Epithelial cell of prostate (primary cell): ENCODE measurements around the gene CISH.

Experiments
- DNase-seq: peaks from one replicate; pipeline ENCODE4 v3.0.0-alpha.2; 2011; ENCODE audit warnings: low read depth, low spot score
- H3K27ac ChIP-seq: fragments of 450-650 bp; 2 replicates; pipeline ENCODE4 v1.5.1; 2017; ENCODE audit warnings: mild to moderate bottlenecking

CISH gene, protein sequence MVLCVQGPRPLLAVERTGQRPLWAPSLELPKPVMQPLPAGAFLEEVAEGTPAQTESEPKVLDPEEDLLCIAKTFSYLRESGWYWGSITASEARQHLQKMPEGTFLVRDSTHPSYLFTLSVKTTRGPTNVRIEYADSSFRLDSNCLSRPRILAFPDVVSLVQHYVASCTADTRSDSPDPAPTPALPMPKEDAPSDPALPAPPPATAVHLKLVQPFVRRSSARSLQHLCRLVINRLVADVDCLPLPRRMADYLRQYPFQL

GRCh38 chr3:50611464-50612233 lies at the start of gene CISH:
CISH (minus strand) TSS chr3:50611774; CDS start chr3:50611650, 124 bp downstream.
- H3K27ac ChIP-seq = peak within 1 kb of the TSS; percentile 34
- no peak for DNase-seq

GRCh38 chr3:50660386-50660785 lies 48.8 kb upstream of the CISH start:
- DNase-seq = no peak

DNA sequence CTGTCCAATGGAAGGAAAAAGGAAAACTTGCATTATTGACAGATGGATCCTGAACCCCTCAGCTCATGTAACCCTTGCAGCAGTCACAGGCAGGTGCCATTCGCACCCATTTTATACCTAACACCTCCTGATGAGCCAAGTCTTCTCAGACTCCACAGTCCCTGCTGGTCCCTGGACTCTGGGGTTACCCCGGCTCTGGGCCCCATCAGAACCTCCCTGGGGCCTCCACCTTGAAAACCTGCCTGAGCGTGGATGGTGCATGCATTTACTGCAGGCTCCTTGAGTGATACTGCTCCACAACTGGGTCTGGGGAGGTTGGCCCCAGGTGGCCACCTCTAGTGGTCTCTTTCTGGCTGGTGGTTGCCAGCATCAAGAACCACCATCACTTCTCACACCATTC lies 47.3 kb upstream of the CISH start:
- no peak overlapping the region for H3K27ac ChIP-seq
- DNase-seq = no peak

More at GRCh38 chr3:50660386-50660785, 48.8 kb upstream of the CISH start:
- H3K27ac ChIP-seq = no peak overlapping the region

GRCh38 chr3:50658416-50658815 lies 46.8 kb upstream of the CISH start:
- H3K27ac ChIP-seq = no peak overlapping the region
- DNase-seq = no peak

GRCh38 chr3:50657816-50658215 lies 46.2 kb upstream of the CISH start:
- no peak for DNase-seq
- no peak overlapping the region for H3K27ac ChIP-seq

- H3K27ac ChIP-seq = no peak overlapping the region
- DNase-seq = no peak
These were observed 45.8 kb upstream of the CISH start for GRCh38 chr3:50657407-50657806.

DNA sequence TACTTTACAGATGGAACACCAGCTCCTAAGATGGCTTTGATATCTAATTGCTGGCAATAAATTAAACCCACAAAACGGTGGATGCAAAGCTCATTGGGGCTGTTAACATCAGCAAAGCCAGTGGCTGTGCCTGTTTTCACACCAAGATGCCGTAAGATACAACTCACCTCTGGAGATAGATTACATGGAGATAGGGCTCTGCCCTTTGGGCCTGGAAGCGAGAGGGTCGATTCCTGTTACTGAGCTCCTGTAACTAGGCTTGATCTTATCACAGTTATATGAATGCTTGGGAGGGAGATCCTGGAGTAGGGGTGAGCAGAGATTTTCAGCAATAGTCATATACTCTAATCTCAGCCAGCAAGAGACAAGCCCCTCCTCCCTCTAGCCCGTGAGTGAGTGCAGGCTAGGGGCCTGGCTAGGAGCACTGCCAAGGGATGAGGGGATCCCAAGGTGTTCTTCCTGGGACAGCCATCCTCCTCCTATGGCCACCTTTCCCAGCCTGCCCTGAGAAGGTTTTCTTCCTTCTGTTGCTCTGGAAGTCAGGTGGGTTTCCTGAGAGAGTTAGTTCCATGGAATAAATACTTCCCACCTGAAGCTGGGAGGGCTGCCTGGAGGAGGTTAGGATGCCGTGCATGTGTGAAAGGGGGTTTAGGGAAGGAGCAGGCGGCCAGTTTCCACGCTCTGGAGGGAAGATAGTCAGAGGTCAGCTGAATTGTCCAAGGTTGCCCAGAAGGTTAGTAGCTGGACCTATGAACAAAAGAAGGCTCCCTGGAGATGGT lies 45.0 kb upstream of the CISH start:
- H3K27ac ChIP-seq = no peak overlapping the region
- no peak for DNase-seq

- no peak for DNase-seq
- peak overlapping the region; percentile 36 for H3K27ac ChIP-seq
These were observed 43.6 kb upstream of the CISH start for GRCh38 chr3:50655009-50655830.

DNA sequence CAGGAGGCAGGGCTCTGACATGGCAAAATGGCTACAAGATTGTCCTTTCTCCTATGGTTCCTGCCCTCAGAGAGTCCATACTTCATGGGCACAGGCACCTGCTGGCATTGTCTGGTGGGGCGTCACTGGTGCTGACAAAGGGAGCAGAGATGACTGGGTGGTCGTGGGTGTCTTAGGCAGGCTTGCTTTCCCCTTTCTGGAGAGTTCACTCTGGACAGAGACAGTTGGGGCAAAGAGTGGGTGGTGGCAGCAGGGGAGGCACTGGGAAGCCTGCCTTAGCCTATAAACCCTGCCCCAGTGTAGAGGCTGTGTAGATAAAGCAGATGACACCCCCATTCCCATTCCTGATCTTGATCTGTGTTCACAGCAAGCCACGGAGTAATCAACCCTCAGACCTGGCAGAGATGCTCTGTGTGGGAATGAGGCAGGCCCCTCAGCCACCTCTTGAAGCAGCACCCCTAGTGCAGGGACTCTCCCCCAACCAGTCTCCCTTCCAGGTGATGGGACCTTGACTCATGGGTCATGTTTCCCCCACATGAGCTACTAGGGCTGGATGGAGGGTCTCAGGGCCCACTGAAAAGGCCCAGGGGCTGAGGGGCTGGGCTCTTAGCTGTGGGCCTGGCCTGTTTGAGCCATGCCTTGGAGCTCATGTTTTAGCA lies 42.5 kb upstream of the CISH start:
- H3K27ac ChIP-seq = no peak overlapping the region
- no peak for DNase-seq

GRCh38 chr3:50652709-50653108 lies 41.1 kb upstream of the CISH start:
- no peak overlapping the region for H3K27ac ChIP-seq
- no peak for DNase-seq

DNA sequence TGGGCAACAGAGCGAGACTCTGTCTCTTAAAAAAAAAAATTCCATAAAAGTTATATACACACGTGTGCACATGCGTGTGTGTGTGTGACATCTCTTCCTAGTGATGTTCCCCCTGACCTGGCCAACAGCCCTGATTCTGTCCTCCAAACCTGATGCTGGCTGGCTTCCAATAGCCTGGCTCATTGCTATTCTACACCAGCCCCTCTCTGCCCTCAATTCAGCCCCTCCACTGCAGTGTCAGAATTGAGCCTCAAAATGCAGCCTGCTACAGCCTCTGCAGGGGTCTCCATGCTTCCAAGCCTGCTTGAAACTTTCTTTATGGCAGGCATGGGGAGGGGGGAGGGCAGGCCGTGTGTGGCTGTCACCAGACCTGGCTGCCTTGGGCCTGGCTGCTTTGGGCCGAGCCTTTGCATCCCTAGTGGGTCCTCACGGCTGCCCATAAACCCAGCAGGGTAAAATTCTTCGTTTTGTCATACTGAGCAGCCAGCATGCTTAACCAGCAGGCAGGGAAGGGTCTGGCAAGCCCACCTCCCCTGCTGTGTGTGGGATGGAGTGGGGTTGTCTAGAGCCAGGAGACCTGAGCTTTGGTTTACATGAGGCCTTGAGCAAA lies 40.5 kb upstream of the CISH start:
- H3K27ac ChIP-seq = no peak overlapping the region
- no peak for DNase-seq

- H3K27ac ChIP-seq = no peak overlapping the region
- no peak for DNase-seq
These were observed 39.9 kb upstream of the CISH start for GRCh38 chr3:50651445-50651844.

- H3K27ac ChIP-seq = no peak overlapping the region
- DNase-seq = no peak
These were observed 38.4 kb upstream of the CISH start for GRCh38 chr3:50650018-50650417.

GRCh38 chr3:50649451-50649931 lies 37.9 kb upstream of the CISH start:
- DNase-seq = no peak
- H3K27ac ChIP-seq = no peak overlapping the region

DNA sequence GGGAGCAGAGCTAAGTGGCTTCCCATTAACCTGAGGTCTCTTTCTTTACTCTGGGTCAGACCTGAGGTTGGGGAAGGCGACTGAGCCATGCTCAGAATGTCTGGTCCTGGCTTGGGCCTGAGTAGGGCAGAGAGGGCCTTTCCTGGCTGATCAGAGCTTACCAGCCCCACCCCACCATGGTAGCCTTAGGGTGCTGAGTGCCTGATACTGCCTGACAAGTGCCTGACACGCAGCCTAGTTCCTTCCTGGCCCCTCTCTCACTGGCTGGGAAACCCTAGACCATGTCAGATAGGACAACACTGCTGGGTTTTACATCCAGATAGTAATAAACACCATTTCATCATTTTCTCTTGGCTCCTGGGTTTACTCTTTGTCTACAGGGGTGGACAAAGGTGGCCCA lies 37.4 kb upstream of the CISH start:
- H3K27ac ChIP-seq = no peak overlapping the region
- no peak for DNase-seq

DNA sequence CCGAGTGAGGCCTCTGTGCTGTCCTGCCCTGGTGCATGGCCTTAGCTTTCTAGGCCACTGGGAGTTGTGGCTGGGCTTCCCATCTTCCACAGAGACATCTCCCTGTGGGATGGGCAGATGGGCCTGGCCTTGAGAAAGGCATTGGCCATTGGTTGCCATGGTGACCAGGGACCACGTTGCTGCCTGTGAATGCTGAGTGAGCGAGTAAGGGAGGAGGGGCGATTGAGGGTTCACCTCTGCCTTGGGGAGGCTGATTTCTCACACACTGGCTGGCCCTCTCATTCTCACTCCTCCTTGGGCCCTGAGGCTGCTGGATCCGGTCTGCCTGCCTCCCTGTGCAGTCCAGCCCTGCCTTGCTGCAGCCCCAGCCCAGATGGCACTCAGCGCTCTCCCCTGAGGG lies 36.7 kb upstream of the CISH start:
- H3K27ac ChIP-seq = no peak overlapping the region
- no peak for DNase-seq

- no peak overlapping the region for H3K27ac ChIP-seq
- no peak for DNase-seq
These were observed 33.8 kb upstream of the CISH start for GRCh38 chr3:50645378-50645777.

GRCh38 chr3:50644561-50644960 lies 33.0 kb upstream of the CISH start:
- H3K27ac ChIP-seq = no peak overlapping the region
- DNase-seq = no peak

DNA sequence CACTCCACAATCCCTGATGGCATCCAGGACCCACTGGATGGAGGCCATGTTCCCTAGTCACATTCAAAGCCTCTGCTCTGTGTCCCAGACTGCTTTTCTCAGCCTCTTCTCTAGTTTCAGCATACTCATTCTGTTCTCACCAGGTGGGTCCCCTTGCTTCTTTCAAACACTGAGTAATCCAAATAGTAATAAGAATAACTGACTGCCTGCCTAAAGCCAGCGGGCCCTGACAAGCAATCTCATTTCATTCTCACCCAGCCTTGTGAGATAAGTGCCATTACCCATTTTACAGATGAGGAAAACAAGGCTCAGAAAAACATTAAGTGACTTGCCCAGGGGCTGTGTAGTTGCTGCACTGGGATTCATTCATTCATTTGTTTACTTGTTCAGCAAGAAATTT lies 30.8 kb upstream of the CISH start:
- no peak overlapping the region for H3K27ac ChIP-seq
- no peak for DNase-seq
